MM.1S (cell line): Measurements from ENCODE around the gene UHRF1.

Experiments used
- DNase-seq: peaks from one replicate; pipeline ENCODE4 v3.0.0-alpha.2; 2015
- H2AFZ ChIP-seq: fragments of 300-600 bp; sonication (generic); 2 replicates; pipeline ENCODE4 v1.6.0; 2016; ENCODE audit warnings: antibody characterized with exemption, low read length
- H3F3A ChIP-seq: fragments of 300-600 bp; sonication (generic); 2 replicates; pipeline ENCODE4 v1.6.1; 2016; ENCODE audit warnings: mild to moderate bottlenecking, antibody characterized with exemption, low read length, moderate library complexity, mixed read lengths; ENCODE audit not compliant: insufficient read depth
- H3K27ac ChIP-seq: fragments of 300-600 bp; sonication (generic); 2 replicates; pipeline ENCODE4 v1.5.1; 2016; ENCODE audit warnings: mild to moderate bottlenecking, low read length
- H3K27me3 ChIP-seq: fragments of 300-600 bp; sonication (generic); replicated peaks from 2 replicates; pipeline ENCODE4 v1.6.0; 2016; ENCODE audit warnings: low read length; ENCODE audit not compliant: insufficient read depth
- H3K36me3 ChIP-seq: fragments of 300-600 bp; sonication (generic); replicated peaks from 2 replicates; pipeline ENCODE4 v1.6.1; 2016; ENCODE audit warnings: mild to moderate bottlenecking, low read length, mixed read lengths; ENCODE audit not compliant: insufficient read depth
- H3K4me1 ChIP-seq: fragments of 300-600 bp; sonication (generic); 2 replicates; pipeline ENCODE4 v1.6.1; 2016; ENCODE audit warnings: low read length, mixed read lengths
- H3K4me2 ChIP-seq: fragments of 300-600 bp; sonication (generic); 2 replicates; pipeline ENCODE4 v1.6.0; 2016; ENCODE audit warnings: low read depth, low read length
- H3K4me3 ChIP-seq: fragments of 300-600 bp; sonication (generic); 2 replicates; pipeline ENCODE4 v1.5.1; 2016; ENCODE audit warnings: low read length, mixed read lengths
- H3K79me2 ChIP-seq: fragments of 300-600 bp; sonication (generic); 2 replicates; pipeline ENCODE4 v1.6.1; 2016; ENCODE audit warnings: mixed run types, low read length, mixed read lengths
- H3K9ac ChIP-seq: fragments of 300-600 bp; sonication (generic); 2 replicates; pipeline ENCODE4 v1.6.1; 2016; ENCODE audit warnings: low read length, mixed read lengths
- H3K9me2 ChIP-seq: fragments of 300-600 bp; sonication (generic); replicated peaks from 2 replicates; pipeline ENCODE4 v1.6.1; 2016; ENCODE audit warnings: mild to moderate bottlenecking, low read length, mixed read lengths; ENCODE audit not compliant: insufficient read depth
- H3K9me3 ChIP-seq: fragments of 300-600 bp; sonication (generic); replicated peaks from 2 replicates; pipeline ENCODE4 v1.6.1; 2016; ENCODE audit warnings: mild to moderate bottlenecking, low read length, mixed read lengths; ENCODE audit not compliant: insufficient read depth
- H4K20me1 ChIP-seq: fragments of 300-600 bp; sonication (generic); 2 replicates; pipeline ENCODE4 v1.6.1; 2016; ENCODE audit warnings: mild to moderate bottlenecking, low read length, moderate library complexity, mixed read lengths; ENCODE audit not compliant: insufficient read depth
- EZH2 ChIP-seq: fragments of 300-600 bp; sonication (generic); optimal IDR thresholded peaks from 2 replicates; pipeline ENCODE3; 2017; ENCODE audit warnings: low read depth, mild to moderate bottlenecking, antibody characterized with exemption, low read length, mixed read lengths
- EZH2phosphoT487 ChIP-seq: fragments of 300-600 bp; sonication (generic); IDR thresholded peaks from 2 replicates; pipeline ENCODE4 v1.6.1; 2018; ENCODE audit warnings: antibody characterized with exemption, low read length
- TF ChIP-seq, protein P1 (sequence below): fragments of 300-600 bp; sonication (generic); IDR thresholded peaks from 2 replicates; pipeline ENCODE4 v1.5.1; 2016; ENCODE audit warnings: antibody characterized with exemption, low read length, mixed read lengths

Gene UHRF1

DNA sequence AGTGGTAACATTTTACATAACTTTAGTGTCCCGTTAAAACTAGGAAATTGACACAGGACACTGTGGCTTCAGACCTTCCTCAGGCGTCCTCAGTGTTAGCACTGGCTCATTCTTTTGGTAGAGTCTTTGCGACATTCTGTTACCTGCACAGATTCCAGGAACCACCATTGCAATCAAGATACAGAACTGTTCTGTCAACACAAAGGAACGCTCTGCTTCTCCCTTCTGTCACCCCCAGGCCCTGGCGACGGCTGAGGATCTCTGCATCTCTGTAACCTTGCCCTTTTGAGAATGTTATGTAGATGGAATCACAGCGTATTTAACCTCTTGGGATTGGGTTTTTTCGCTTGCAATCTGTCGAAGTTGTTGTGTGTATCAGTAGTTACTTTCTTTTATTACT lies 82.2 kb downstream of the UHRF1 start:
- Histone ChIP-seq H3F3A (no peaks in the 10 kb centered on the region), H3K9ac (no peak overlapping the region), H3K4me1 (no peaks in the 10 kb centered on the region), H3K4me2 (no peak overlapping the region), H3K9me2 (no peaks in the 10 kb centered on the region), H2AFZ (no peak overlapping the region), H4K20me1 (peaks cover 12% of the 10 kb centered on the region), H3K27me3 (no peaks in the 10 kb centered on the region), H3K4me3 (no peak overlapping the region), H3K27ac (no peak overlapping the region), H3K9me3 (no peaks in the 10 kb centered on the region), H3K36me3 (no peaks in the 10 kb centered on the region; the same call in 1 of the 2 replicates), H3K79me2 (peaks cover 93% of the 10 kb centered on the region)
- TF ChIP-seq EZH2 (no peak), EZH2phosphoT487 (no peak)
- TF ChIP-seq, protein P1, sequence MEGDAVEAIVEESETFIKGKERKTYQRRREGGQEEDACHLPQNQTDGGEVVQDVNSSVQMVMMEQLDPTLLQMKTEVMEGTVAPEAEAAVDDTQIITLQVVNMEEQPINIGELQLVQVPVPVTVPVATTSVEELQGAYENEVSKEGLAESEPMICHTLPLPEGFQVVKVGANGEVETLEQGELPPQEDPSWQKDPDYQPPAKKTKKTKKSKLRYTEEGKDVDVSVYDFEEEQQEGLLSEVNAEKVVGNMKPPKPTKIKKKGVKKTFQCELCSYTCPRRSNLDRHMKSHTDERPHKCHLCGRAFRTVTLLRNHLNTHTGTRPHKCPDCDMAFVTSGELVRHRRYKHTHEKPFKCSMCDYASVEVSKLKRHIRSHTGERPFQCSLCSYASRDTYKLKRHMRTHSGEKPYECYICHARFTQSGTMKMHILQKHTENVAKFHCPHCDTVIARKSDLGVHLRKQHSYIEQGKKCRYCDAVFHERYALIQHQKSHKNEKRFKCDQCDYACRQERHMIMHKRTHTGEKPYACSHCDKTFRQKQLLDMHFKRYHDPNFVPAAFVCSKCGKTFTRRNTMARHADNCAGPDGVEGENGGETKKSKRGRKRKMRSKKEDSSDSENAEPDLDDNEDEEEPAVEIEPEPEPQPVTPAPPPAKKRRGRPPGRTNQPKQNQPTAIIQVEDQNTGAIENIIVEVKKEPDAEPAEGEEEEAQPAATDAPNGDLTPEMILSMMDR, result no peak
- no peak for DNase-seq

DNA sequence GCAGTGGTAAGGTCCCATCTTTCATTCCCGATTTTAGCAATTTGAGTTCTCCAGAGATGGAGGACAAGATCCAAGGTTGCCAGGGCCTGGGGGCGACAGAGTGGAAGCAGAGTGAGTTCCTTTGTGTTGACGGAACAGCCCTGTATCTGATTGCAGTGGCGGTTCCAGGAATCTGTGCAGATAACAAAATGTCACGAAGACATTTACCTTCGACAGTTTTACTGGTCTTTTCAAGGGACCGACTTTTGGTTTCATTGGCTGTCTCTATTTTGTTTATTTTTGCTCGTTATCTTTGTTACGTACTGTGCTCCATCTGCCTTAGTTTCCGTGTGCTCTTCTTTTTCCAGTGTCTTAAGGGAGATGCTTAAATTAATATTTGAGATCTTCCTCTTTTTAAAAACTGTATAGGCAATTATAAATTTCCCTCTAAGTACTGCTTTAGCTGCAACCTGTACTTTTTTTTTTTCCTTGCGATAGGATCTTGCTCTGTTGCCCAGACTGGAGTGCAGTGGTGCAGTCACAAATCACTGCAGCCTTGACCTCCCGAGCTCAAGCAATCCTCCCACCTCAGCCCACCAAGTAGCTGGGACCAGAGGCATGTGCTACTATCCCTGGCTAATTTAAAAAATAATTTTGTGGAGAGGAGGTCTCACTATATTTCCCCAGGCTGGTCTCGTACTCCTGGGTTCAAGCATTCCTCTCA lies 82.8 kb downstream of the UHRF1 start:
- peaks cover 94% of the 10 kb centered on the region for H3K79me2 ChIP-seq
- H3K9me2 ChIP-seq, result no peaks in the 10 kb centered on the region
- H3K4me2 ChIP-seq, result no peak overlapping the region
- H3F3A ChIP-seq, result no peaks in the 10 kb centered on the region
- H3K9me3 ChIP-seq, result no peaks in the 10 kb centered on the region
- H3K4me3 ChIP-seq, result no peak overlapping the region
- TF ChIP-seq, protein P1, result no peak
- TF ChIP-seq EZH2 (no peak), EZH2phosphoT487 (no peak)
- DNase-seq, result no peak
- H3K27ac ChIP-seq, result no peak overlapping the region
- H3K4me1 ChIP-seq, result no peaks in the 10 kb centered on the region
- H3K27me3 ChIP-seq, result no peaks in the 10 kb centered on the region
- H4K20me1 ChIP-seq, result peaks cover 16% of the 10 kb centered on the region
- no peak overlapping the region for H2AFZ ChIP-seq
- no peak overlapping the region for H3K9ac ChIP-seq
- H3K36me3 ChIP-seq, result no peaks in the 10 kb centered on the region; the same call in 1 of the 2 replicates

DNA sequence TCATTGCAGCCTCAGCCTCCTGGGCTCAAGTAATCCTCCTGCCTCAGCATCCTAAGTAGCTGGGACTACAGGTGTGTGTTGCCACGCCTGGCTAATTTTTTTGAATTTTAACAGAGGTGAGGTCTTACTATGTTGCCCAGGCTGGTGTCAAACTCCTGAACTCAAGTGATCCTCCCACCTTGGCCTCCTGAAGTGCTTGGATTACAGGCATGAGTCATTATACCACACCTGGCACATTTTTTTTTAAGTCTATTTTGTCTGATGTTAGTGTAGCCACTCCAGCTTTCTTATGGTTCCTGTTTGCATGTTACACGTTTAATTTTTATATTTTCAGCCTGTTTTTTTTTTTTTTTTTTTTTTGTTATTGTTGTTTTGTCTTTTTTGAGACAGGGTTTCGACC lies 84.4 kb downstream of the UHRF1 start:
- H3F3A ChIP-seq, result no peaks in the 10 kb centered on the region
- H2AFZ ChIP-seq, result no peak overlapping the region
- no peaks in the 10 kb centered on the region; the same call in 1 of the 2 replicates for H3K36me3 ChIP-seq
- TF ChIP-seq, protein P1, result no peak
- TF ChIP-seq EZH2 (no peak), EZH2phosphoT487 (no peak)
- peaks cover 90% of the 10 kb centered on the region for H3K79me2 ChIP-seq
- peaks cover 17% of the 10 kb centered on the region for H4K20me1 ChIP-seq
- no peak overlapping the region for H3K4me3 ChIP-seq
- no peaks in the 10 kb centered on the region for H3K9me3 ChIP-seq
- H3K27ac ChIP-seq, result no peak overlapping the region
- H3K9ac ChIP-seq, result no peak overlapping the region
- no peak overlapping the region for H3K4me2 ChIP-seq
- no peaks in the 10 kb centered on the region for H3K9me2 ChIP-seq
- no peaks in the 10 kb centered on the region for H3K4me1 ChIP-seq
- H3K27me3 ChIP-seq, result no peaks in the 10 kb centered on the region
- DNase-seq, result no peak
